Stimulated activated CD4-positive, alpha-beta T cell treated with anti-CD3 and anti-CD28 coated beads, Interleukin-15, amount 100 ng/mL, for 1 hour (primary cell): ENCODE measurements around the gene POLK.
"Not testable (repeated sequence)": the region's sequence is repeated elsewhere in the genome, so short reads cannot be mapped to it uniquely, and the experiment has no call there.

Experiments
- DNase-seq, 2 donors: peaks; one replicate each; pipeline ENCODE4 v3.0.0-alpha.2; 2020; ENCODE audit warnings: low read depth in 1 of 2, low spot score in 1 of 2

The POLK gene

DNA sequence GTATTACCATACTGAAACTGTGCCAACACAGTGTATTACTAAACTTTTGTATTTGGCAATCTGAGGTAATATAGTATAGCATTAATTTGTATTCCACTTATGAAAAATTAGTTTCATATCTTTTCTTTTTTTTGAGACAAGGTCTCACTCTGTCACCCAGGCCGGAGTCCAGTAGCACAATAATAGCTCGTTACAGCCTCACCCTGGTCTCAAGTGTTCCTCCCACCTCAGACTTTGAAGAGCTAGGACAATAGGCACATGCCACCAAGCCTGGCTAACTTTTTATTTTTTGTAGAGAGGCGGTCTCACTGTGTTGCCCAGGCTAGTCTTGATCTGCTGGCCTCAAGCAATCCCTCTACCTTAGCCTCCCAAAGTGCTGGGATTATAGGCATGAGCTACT is 36.1 kb downstream of the POLK start:
- no peak for DNase-seq

DNA sequence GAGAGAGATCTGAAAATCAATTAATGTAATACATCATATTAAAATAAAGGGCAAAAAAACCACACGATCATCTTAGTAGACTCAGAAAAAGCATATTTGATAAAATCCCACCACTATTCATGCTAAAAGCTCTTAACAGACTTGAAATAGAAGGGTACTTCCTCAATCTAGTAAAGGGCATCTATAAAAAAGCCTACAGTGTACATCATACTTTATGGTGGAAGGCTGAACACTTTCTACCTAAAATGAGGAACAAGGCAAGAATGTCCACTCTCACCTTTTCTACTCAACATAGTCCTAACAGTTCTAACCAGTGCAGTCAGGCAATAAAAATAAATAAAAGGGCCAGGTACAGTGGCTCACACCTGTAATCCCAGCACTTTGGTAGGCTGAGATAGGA is 38.9 kb downstream of the POLK start:
- DNase-seq: no peak

DNA sequence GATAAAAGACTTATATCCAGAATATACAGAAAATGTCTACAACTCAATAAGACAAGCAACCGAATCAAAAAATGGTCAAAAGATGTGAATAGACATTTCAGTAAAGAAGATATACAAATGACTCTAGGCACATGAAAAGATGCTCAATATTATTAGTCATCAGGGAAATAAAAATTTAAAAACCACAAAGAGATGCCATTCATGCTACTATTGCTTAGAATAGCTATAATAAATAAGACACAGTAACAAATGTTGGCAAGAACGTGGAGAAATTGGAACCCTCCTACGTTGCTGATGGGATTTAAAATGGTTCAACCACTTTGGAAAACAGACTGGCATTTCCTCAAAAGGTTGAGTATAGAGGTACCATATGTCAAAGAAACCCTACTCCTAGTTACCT is 39.8 kb downstream of the POLK start:
- DNase-seq: no peak

DNA sequence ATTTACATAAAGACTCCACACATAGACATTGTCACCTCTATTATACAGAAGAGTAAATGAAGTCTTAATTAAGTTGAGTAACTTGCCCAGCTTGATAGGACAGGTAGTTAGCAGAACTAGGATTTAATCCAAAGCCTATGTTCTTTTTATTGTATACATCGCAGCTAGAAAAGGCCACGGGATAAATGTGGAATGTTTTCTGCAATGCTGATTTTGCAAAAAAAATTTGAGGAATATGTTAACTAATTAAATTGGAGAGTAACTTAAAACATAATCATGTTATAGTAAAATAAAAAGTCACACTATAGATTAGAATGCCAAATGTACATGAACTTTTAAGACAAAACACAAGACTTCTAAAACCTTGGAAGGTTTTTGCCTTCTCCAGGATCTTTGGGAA is 41.1 kb downstream of the POLK start:
- no peak for DNase-seq

DNA sequence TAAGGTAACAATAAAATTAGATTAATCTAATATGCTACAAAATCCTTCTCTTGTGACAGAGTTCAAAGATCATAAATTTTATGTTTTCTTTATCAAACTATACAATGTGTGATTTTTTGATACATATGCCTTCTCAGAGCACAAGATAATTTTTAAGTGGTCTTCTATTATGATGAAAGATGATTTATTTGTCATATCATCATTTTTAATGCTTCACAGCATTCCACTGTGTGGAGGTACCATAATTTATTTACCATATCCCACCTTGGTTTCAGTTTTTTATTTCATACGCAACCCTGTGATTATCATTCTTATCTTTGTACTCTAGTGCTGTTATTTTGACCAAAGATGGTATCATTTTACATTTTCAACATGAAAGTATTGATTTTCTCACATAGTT is 41.7 kb downstream of the POLK start:
- no peak for DNase-seq

DNA sequence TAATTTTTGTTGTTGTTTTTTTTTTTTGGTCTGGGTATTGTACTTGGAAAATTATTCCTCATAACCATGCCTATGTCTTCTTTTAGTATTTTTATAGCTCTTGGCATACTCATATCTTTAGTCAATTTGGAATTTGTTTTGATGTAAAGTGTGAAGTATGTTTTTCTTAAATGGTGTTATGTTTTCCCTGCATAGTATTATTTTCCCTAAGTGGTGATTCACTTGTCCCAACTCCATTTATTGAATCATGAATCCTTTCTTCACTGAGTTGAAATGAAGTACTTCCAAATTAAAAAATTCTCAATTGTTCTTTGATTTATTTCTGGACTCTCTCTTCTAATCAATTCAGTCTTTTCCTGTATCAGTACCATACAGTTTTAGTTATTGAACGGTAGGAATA is 46.5 kb downstream of the POLK start:
- no peak for DNase-seq

DNA sequence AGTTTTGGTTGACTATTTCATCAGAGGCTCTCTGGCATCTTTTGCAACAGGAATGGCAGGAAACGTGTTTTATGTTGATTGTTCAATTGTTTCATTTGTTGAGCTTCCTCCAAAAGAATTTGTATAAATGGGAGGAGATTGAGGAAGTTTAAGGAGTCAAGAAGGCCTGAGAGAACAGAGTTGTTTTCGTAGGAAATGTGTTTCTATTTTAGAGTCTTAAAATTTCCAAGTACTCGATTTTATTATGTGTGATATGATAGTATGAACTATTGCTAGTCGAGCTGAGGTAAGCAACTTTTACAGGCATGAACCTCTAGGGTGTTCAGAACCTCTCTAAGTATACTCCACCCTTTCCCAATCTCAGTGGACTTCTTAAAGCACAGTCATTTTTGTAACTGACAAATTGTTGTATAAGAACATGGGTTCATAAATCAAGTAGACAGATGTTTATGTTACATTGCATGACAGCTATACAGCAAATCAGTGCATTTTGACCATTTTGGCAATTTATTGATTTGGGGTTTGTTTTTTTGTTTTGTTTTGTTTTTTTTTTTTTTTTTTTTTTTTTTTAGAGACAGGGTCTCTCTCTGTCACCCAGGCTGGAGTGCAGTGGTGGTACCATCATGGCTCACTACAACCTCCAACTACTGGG is 47.4 kb downstream of the POLK start:
- no peak for DNase-seq

DNA sequence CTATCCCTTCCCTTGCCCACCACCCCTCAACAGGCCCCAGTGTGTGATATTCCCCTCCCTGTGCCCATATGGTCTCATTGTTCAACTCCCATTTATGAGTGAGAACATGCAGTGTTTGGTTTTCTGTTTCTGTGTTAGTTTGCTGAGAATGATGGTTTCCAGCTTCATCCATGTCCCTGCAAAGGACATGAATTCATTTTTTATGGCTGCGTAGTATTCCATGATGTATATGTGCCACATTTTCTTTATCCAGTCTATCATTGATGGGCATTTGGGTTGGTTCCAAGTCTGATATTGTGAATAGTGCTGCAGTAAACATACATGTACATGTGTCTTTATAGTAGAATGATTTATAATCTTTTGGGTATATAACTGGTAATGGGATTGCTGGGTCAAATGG is 49.0 kb downstream of the POLK start:
- DNase-seq: not testable (repeated sequence)

DNA sequence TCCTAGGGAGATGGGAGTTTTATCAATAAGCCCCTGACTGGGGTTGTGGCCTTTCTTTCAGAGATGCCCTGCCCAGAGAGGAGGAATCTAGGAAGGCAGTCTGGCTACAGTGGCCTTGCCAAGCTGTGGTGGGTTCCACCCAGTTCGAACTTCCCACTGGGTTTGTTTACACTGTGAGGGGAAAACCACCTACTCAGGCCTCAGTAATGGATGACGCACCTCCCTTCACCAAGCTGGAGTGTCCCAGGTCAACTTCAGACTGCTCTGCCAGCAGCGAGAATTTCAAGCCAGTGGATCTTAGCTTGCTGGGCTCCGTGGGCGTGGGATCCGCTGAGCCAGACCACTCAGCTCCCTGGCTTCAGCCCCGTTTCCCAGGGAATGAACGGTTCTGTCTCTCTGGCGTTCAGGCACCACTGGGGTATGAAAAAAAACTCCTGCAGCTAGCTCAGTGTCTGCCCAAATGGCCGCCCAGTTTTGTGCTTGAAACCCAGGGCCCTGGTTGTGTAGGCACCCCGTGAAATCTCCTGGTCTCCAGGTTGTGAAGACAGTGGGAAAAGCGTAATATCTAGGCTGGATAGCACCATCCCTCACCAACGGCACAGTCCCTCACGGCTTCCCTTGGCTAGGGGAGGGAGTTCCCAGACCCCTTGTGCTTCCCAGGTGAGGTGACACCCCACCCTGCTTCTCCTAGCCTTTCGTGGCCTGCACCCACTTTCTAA is 54.5 kb downstream of the POLK start:
- DNase-seq: peak in 1 of 2 donors; percentile 1

DNA sequence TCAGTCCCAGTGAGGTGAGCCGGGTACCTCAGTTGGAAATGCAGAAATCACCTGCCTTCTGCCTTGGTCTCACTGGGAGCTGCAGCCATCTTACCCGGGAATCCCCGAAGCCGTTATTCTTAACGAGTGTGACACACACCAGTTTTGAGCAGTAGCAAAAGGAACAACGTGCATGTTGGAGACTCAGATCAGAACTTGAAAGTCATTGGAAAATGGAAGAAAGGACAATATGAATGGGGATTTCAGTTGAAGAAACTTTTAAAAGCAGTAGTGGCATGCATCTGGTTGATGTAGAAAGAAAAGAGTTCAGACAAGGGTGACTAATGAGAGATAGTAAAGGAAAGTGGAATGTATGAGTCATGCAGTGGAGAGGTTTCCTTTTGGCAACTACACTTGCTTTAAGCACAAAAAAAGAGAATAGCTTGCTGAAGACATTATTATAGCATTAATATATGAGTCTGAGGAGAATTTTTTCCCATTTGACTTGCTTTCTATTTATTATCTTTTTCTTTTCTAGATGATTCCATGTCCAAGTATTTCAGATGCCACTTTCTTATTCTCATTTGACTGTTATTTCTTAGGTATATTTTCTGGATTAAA is 55.1 kb downstream of the POLK start:
- peak in 1 of 2 donors; percentile 12 for DNase-seq

DNA sequence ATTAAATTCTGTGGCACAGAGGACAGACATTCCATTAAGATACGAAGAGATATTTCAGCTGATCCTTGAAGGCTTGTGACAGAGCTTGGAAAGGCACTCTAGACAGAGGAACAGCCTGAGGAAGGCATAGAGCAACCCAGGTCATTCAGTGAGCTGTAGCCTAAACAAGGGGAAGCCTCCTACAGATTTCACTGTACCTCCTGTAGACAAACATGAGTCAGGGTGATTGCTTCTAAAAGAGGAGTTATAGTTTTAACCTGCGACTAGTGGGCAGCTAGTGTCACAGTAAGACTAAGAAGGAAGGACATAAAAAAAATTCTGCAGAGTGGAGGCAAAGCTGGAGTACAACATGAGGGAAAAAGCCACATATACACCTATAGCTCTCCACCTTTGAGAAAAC is 56.0 kb downstream of the POLK start:
- DNase-seq: no peak

DNA sequence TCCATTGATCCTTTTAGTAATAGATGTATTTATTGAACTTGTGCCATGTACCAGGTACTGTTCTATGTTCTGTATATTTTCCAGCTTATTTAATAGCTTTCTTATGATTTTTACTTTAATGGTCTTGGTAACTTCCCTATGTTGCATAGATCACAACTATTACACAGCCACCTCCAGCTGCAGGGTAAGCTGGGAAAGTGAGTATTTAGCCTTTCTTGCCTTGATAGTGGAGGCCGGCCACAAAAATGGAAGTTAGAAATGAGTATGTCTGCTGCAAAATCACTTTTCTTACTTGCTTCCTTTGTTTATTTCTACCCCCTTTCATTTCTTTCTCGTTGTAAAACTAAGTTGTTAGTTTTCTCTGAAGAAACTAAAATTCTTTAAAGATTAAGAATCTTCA is 56.5 kb downstream of the POLK start:
- no peak for DNase-seq

DNA sequence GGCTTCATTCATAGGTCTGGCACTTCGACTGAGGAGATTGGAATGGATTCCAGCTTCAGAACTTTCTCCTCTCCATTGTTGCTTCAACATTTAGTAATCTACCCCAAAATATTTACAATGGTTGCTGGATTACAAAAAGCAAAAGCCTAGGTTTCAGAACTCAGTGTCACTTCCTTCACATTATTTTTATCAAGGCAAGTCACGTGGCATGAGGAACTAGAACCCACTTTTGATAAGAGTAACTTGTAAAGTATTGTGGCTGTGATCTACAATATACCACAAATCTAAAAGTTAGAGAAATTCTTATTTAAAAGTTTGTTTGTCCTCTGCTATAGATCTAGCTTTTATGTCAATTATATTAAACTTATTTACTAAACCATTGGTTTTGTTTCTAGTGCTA is 59.9 kb downstream of the POLK start:
- no peak for DNase-seq

DNA sequence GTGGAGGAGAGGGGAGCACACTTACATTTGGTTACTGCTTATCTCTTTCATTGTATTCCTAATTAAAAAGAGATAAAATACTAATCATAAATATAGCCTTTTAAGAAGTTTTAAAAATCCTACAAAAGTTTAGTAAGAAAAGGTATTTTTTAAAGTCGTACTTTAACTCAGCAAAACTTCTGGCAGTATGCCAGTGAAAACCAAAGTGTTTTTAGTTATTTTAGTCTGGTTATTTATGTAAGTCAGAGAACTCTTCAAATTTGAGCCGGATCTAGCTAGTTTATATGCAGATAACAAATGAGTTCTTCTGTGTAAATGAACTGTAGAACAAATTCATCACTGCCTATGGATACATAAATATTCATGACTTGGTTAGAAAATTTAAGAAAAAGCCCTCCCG is 63.1 kb downstream of the POLK start:
- DNase-seq: no peak

DNA sequence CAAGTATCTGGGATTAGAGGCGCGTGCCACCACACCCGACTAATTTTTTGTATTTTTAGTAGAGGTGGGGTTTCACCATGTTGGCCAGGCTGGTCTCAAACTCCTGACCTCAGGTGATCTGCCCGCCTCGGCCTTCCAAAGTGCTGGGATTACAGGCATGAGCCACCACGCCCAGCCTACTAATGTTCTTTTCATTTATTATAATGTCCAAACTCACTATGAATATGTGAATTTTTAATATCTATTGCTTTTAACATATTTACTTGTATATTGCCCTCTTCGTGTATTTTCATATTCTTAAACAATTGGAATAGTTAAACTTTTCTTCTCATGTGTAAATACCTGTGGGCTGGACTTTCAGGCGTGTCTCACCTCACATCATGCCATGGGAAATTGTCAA is 66.6 kb downstream of the POLK start:
- not testable (repeated sequence) for DNase-seq

DNA sequence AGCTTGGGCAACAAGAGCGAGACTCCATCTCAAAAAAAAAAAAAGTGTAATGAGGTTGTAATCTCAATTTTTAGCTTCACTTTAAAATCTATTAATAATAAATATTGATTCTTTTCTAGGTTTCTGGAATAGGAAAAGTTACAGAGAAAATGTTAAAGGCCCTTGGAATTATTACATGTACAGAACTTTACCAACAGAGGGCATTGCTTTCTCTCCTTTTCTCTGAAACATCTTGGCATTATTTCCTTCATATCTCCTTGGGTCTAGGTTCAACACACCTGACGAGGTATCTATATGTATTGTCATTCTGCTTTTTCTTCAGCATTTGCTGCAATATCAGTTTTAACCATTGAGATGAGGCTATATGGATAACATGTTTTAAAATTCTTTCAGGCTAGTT is 73.0 kb downstream of the POLK start:
- DNase-seq: no peak

DNA sequence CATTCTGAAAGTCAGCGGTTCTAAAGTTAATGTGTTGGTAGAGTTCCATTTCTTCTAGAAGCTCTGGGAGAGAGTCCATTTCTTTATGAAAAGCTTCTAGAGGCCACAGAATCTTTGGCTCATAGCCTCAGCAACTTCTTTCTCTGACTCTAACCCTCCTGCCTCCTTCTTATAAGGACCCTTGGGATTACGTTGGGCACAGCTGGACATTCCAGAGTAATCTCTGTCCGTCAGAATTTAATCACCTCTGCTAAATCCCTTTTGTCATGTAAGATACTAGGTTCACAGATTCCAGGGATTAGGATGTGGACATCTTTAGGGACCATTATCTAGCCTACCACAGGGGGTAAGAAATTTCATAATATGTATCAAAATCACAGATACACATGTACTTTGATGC is 77.0 kb downstream of the POLK start:
- DNase-seq: no peak

DNA sequence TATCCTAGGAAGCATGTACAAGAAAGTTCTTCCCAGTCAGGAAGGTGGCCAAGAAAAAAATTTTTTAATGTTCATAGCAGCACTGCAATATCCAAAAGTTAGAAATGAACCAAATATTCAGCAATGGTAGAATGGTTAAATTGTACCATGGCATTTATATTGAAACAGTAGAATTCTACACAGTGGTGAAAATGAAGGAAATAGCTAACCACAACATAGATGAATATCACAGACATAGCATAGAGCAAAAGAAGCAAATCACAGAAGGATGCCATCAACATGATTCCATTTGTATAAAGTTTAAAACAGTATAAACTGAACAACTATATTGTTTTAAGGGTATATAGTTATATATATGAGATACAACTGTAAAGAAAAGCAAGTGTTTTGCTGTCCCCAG is 88.8 kb downstream of the POLK start:
- no peak for DNase-seq

DNA sequence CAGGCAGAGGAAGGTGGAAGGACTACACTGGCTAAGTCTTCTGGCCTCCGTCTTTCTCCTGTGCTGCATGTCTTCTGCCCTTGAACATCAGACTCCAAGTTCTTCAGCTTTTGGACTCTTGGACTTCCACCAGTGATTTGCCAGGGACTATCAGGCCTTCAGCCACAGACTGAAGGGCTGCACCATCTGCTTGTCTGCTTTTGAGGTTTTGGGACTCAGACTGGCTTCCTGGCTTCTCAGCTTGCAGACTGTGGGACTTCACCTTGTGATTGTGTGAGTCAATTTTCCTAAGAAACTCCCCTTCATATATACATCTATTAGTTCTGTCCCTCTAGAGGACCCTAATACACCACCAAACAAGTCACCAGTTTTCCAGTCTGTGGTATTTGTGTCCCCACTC is 89.9 kb downstream of the POLK start:
- no peak for DNase-seq

DNA sequence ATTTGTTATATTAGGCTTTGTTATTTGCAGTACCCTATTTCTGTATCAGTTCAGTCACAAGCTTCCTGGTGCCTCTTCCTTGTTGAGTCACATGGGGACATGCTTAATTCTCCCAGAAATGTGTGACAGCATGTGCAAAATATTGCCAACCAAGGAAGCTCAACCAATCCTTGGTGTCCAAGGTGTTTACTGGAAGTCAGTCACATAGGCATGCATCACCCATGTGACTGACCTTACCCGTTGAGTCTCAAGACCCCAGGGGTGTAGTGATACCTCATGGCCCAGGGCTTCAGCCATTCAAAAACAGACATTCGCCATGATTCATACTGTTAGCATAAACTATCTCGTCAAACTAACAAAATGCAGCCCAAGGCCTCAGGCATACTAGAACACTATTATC is 90.3 kb downstream of the POLK start:
- DNase-seq: no peak

DNA sequence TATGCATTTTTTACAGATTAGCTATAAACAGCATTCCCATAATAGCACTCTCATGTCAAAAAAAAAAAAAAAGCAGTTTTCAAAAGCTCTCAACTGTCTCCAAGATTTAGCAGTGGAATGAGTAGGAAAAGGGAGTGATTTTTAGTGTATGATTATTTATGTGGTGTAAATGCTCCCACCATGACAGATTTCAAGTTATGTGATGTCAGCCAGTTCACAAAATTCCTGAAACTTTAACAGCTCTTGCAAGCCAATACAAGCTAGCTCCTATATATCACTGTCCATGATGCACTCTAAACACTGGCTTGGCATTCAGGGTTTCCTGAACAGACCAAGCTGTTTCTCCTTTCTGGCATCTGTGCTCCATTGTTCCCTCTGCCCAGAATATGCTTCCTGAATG is 91.7 kb downstream of the POLK start:
- DNase-seq: no peak

DNA sequence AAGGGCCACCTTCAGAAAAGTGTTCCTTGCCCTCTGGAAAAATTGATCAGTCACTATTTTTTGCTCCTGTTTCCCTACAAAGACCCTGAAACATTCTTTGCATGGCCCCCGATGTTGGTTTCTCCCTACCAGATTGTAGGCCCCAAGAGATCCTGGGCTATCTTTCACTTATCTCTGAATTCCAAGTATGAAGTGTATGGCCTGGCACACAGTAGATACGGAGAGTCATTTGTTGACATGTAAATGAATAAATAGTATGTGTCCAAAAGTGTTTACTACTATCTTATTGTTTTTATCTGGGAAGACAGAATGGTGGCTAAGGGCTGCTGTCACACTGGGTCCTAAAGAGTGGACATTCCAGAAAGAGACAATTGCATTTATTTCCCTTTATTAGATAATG is 92.1 kb downstream of the POLK start:
- no peak for DNase-seq

DNA sequence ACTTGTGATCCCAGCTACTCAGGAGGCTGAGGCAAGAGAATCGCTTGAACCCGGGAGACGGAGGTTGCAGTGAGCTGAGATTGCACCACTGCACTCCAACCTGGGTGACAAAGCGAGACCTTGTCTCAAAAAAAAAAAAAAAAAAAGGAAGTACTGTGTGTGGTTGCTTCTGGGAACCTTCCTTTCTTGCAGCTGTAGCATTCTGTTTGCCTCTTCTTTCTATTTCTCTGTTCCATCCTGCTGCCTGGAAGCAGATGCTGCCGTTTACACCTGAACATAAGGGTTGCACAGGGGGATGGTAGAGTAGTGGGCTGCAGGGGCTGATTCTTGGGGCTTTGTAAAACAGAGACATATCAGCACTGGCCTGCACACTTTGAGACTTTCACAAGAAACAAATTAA is 95.7 kb downstream of the POLK start:
- not testable (repeated sequence) for DNase-seq
